Activated T-cell treated with anti-CD3 and anti-CD28 coated beads, Interleukin-2, amount 50 U/mL, for 1 hour (primary cell): ENCODE measurements around the gene SLC7A7.
A peak's percentile ranks its signal among the peaks of the same experiment; 100 is the strongest.
"Not testable (repeated sequence)": the region's sequence is repeated elsewhere in the genome, so short reads cannot be mapped to it uniquely, and the experiment has no call there.

Experiments used
- DNase-seq: peaks from one replicate; pipeline ENCODE4 v3.0.0-alpha.2; 2020

The SLC7A7 gene

GRCh38 chr14:22843123-22843925 lies 28.1 kb upstream of the SLC7A7 start:
- no peak for DNase-seq

- no peak for DNase-seq
These were observed 27.2 kb upstream of the SLC7A7 start for GRCh38 chr14:22842211-22843122.

- DNase-seq, result no peak
These were observed 26.5 kb upstream of the SLC7A7 start for GRCh38 chr14:22841769-22842168.

- no peak for DNase-seq
These were observed 26.1 kb upstream of the SLC7A7 start for GRCh38 chr14:22841311-22841710.

GRCh38 chr14:22839159-22839779 lies 24.0 kb upstream of the SLC7A7 start:
- DNase-seq, result no peak

GRCh38 chr14:22838631-22839041 lies 23.4 kb upstream of the SLC7A7 start:
- no peak for DNase-seq

- no peak for DNase-seq
These were observed 22.7 kb upstream of the SLC7A7 start for GRCh38 chr14:22837750-22838538.

GRCh38 chr14:22837114-22837749 lies 22.0 kb upstream of the SLC7A7 start:
- peak; percentile 41 for DNase-seq

- DNase-seq, result no peak
These were observed 21.3 kb upstream of the SLC7A7 start, which contains the start of gene MMP14 for GRCh38 chr14:22836301-22837113. Gene MMP14 (plus strand): TSS chr14:22836585. CDS start chr14:22836818, 233 bp downstream.

GRCh38 chr14:22835505-22835904 lies 20.3 kb upstream of the SLC7A7 start:
- DNase-seq, result no peak

GRCh38 chr14:22830443-22831010 lies 15.3 kb upstream of the SLC7A7 start:
- DNase-seq, result no peak

- DNase-seq, result peak; percentile 87
These were observed 14.6 kb upstream of the SLC7A7 start, which contains the start of gene MRPL52 for GRCh38 chr14:22829661-22830442. Gene MRPL52 (plus strand): TSS chr14:22829887. CDS start chr14:22829913, 26 bp downstream.

GRCh38 chr14:22829076-22829660 lies 13.9 kb upstream of the SLC7A7 start:
- not testable (repeated sequence) for DNase-seq

GRCh38 chr14:22824711-22825359 lies 9.6 kb upstream of the SLC7A7 start:
- DNase-seq, result no peak

GRCh38 chr14:22822571-22823098 lies 7.4 kb upstream of the SLC7A7 start:
- DNase-seq, result peak; percentile 75

- no peak for DNase-seq
These were observed 6.9 kb upstream of the SLC7A7 start for GRCh38 chr14:22822016-22822570.

GRCh38 chr14:22821193-22822015 lies 6.2 kb upstream of the SLC7A7 start:
- no peak for DNase-seq
